ENCODE measurements around the gene SRP68. TPM values are rescaled to one million over a fixed set of nuclear protein-coding genes. Genes with fewer than 3 reads are reported as not detected.

The SRP68 gene
- total and polyA plus RNA-seq, 2 donors (not counting 1 experiment from before 2014, with no cell fraction given) = 29.6 to 82.3 TPM

DNA sequence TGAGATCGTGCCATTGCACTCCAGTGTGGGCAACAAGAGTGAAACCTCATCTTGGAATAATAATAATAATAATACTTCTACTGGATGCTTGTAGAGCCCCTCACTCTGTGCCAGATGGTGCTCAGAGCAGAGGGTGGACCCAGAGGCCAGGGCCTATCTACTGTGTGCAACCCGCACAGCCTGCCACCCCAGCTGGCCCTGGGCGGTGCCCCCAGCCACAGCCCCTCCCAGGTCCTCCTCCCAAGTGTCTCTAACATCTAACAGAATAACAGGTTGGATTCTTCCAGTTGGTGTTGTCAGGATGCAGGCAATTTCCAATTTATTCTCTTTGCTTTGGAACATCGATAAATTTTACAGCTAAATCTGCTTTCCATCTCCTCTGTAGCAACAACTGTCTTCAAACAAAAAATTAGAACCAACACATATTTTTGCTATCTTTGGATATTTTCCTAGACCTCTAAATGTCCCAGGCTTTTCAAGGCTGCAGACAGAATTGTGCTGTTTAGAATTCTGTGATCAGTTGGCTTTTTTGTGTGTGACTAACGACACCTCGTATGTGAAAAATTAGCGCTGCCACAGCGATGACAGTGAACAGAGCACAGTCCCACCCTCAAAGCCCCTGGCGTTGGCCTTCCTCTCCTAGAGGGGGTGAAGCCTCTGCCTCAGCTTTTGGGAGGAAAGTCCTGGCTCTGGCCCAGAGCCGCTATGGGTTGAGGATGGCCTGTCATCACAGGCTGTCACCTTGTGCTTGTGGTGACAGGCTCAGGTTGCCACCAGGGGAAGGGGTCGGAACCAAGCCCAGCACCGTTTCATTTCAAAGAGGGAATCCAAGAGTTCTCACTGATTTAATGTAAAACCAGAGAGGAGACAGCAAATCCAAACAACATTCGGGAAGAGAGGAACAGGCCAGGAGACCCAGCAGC lies 37.6 kb downstream of the SRP68 start:
- Histone ChIP-seq H3K36me3 (replicated peaks in 1 of 2; ENCODE audit: control extremely low read depth in 1 of 2, control insufficient read depth in 1 of 2, extremely low read depth in 1 of 2, insufficient read depth in 2 of 2, low read length in 1 of 2) (peaks cover 8 to 18% of the 10 kb centered on the region in 2 experiments), H3K9ac (ENCODE audit: low read length) (no peak overlapping the region), H2AFZ (ENCODE audit: insufficient read depth, low read depth, low read length, poor library complexity, severe bottlenecking) (no peak overlapping the region), H3K4me1 (ENCODE audit: control insufficient read depth in 2 of 2, insufficient read depth in 2 of 2, low read length in 2 of 2) (peaks cover 3% of the 10 kb centered on the region in 2 donors), H3K4me3 (ENCODE audit: control extremely low read depth in 1 of 5, extremely low read depth in 1 of 5, insufficient read depth in 1 of 5, low read depth in 2 of 5, low read length in 4 of 5) (no peak overlapping the region), H3K79me2 (ENCODE audit: control insufficient read depth, insufficient read depth, low read length) (no peaks in the 10 kb centered on the region), H3K27me3 (replicated peaks in 1 of 4; ENCODE audit: control extremely low read depth in 1 of 4, control insufficient read depth in 3 of 4, insufficient read depth in 4 of 4, low read length in 3 of 4) (no peaks in the 10 kb centered on the region), H3K4me2 (replicated peaks; ENCODE audit: low read depth, low read length, poor library complexity, severe bottlenecking) (no peak overlapping the region), H4K20me1 (ENCODE audit: control insufficient read depth, insufficient read depth, low read length, poor library complexity, severe bottlenecking) (no peaks in the 10 kb centered on the region), H3K9me3 (ENCODE audit: control extremely low read depth in 1 of 3, control insufficient read depth in 2 of 3, insufficient read depth in 1 of 3, low read length in 2 of 3) (no peaks in the 10 kb centered on the region), H3K27ac (ENCODE audit: low read length in 2 of 2) (no peak overlapping the region)
- Mint-ChIP-seq H3K27ac (no peak overlapping the region), H3K9me3 (ENCODE audit: insufficient read depth) (no peaks in the 10 kb centered on the region), H3K4me1 (peaks cover 3% of the 10 kb centered on the region), H3K27me3 (no peaks in the 10 kb centered on the region), H3K4me3 (no peak overlapping the region)
- no peak for TF ChIP-seq EZH2 (IDR thresholded peaks at IDR 0.05; ENCODE audit: borderline replicate concordance, insufficient read depth, low read depth, low read length, poor library complexity, severe bottlenecking)
- TF ChIP-seq, protein P1, sequence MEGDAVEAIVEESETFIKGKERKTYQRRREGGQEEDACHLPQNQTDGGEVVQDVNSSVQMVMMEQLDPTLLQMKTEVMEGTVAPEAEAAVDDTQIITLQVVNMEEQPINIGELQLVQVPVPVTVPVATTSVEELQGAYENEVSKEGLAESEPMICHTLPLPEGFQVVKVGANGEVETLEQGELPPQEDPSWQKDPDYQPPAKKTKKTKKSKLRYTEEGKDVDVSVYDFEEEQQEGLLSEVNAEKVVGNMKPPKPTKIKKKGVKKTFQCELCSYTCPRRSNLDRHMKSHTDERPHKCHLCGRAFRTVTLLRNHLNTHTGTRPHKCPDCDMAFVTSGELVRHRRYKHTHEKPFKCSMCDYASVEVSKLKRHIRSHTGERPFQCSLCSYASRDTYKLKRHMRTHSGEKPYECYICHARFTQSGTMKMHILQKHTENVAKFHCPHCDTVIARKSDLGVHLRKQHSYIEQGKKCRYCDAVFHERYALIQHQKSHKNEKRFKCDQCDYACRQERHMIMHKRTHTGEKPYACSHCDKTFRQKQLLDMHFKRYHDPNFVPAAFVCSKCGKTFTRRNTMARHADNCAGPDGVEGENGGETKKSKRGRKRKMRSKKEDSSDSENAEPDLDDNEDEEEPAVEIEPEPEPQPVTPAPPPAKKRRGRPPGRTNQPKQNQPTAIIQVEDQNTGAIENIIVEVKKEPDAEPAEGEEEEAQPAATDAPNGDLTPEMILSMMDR (IDR thresholded peaks at IDR 0.05) = no peak
- WGBS (ENCODE audit: insufficient coverage) = 97% methylated on average over 12 of the region's 13 CpGs
- POLR2A ChIA-PET = no interaction called here
- intact Hi-C loops (cut with micrococcal nuclease) = no loop called here
- DNase-seq (no peak), ATAC-seq (ENCODE audit: low read depth) (no peak)
- CTCF ChIA-PET = interaction anchor here (1.0 kb wide), 1 partner anchor 21 kb away, joined by 3 read pairs; no protein-coding TSS in a partner anchor

DNA sequence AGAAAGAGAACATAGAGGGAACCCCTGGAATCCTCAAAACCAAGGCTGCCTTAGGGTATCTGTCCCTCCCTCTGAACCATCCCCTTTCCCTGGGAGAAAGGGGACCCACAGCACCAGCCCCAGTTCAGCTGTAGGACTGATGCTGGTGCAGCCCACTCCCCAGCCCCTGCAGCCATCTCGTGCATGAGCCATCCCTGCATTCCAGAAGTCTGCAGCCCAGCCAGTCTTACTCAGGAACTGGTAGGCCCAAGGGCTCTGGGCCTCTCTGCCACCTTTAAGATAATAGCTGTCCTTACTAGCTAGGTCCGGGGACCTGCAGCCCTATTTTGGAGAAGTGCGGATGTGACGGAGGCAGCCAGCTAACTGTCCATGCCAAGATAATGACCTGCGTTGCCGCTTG lies 39.2 kb downstream of the SRP68 start:
- intact Hi-C loops (cut with micrococcal nuclease) = no loop called here
- Mint-ChIP-seq H3K4me1 (peaks cover 8% of the 10 kb centered on the region), H3K4me3 (no peak overlapping the region), H3K27ac (no peak overlapping the region), H3K9me3 (ENCODE audit: insufficient read depth) (no peaks in the 10 kb centered on the region), H3K27me3 (no peaks in the 10 kb centered on the region)
- H3K27me3 ChIP-seq (replicated peaks in 1 of 4; ENCODE audit: control extremely low read depth in 1 of 4, control insufficient read depth in 3 of 4, insufficient read depth in 4 of 4, low read length in 3 of 4) = peaks cover 0 to 2% (median 0%) of the 10 kb centered on the region in 4 experiments
- no peak overlapping the region for H3K9ac ChIP-seq (ENCODE audit: low read length)
- ChIA-PET POLR2A (no interaction called here), CTCF (no interaction called here)
- TF ChIP-seq, protein P1 (IDR thresholded peaks at IDR 0.05) = no peak
- TF ChIP-seq EZH2 (IDR thresholded peaks at IDR 0.05; ENCODE audit: borderline replicate concordance, insufficient read depth, low read depth, low read length, poor library complexity, severe bottlenecking) = no peak
- H3K27ac ChIP-seq (ENCODE audit: low read length in 2 of 2) = no peak overlapping the region
- ATAC-seq (ENCODE audit: low read depth) (no peak), DNase-seq (no peak)
- no peak overlapping the region for H3K4me3 ChIP-seq (ENCODE audit: control extremely low read depth in 1 of 5, extremely low read depth in 1 of 5, insufficient read depth in 1 of 5, low read depth in 2 of 5, low read length in 4 of 5)
- peaks cover 8 to 9% of the 10 kb centered on the region in 2 donors for H3K4me1 ChIP-seq (ENCODE audit: control insufficient read depth in 2 of 2, insufficient read depth in 2 of 2, low read length in 2 of 2)
- no peaks in the 10 kb centered on the region for H4K20me1 ChIP-seq (ENCODE audit: control insufficient read depth, insufficient read depth, low read length, poor library complexity, severe bottlenecking)
- no peaks in the 10 kb centered on the region for H3K79me2 ChIP-seq (ENCODE audit: control insufficient read depth, insufficient read depth, low read length)
- 98% methylated on average over 6 of the region's 6 CpGs for WGBS (ENCODE audit: insufficient coverage)
- H3K9me3 ChIP-seq (ENCODE audit: control extremely low read depth in 1 of 3, control insufficient read depth in 2 of 3, insufficient read depth in 1 of 3, low read length in 2 of 3) = no peaks in the 10 kb centered on the region
- H3K36me3 ChIP-seq (replicated peaks in 1 of 2; ENCODE audit: control extremely low read depth in 1 of 2, control insufficient read depth in 1 of 2, extremely low read depth in 1 of 2, insufficient read depth in 2 of 2, low read length in 1 of 2) = peaks cover 0 to 4% of the 10 kb centered on the region in 2 experiments
- H2AFZ ChIP-seq (ENCODE audit: insufficient read depth, low read depth, low read length, poor library complexity, severe bottlenecking) = no peak overlapping the region
- no peak overlapping the region for H3K4me2 ChIP-seq (replicated peaks; ENCODE audit: low read depth, low read length, poor library complexity, severe bottlenecking)
